BJ (cell line): ENCODE data around the gene RNASE7. TPM values are rescaled to one million over a fixed set of nuclear protein-coding genes. Genes with fewer than 3 reads are reported as not detected.
"Not testable (repeated sequence)": the region's sequence is repeated elsewhere in the genome, so short reads cannot be mapped to it uniquely, and the experiment has no call there.

Experiments used
- CTCF ChIA-PET: fragments of 350-600 bp; formaldehyde crosslinking; extraction: SDS; loops from one replicate; lab custom pipeline; 2021; ENCODE audit warnings: antibody characterized with exemption, inconsistent platforms; lab: Yijun Ruan, JAX
- POLR2A ChIA-PET: fragments of 300-600 bp; sonication (Branson Sonifier 250); formaldehyde crosslinking; extraction: SDS; loops from one replicate; lab custom pipeline; 2021; ENCODE audit warnings: antibody characterized with exemption; lab: Charles Lee
- DNase-seq: peaks from one replicate; pipeline ENCODE4 v3.0.0-alpha.2; 2011; ENCODE audit warnings: low read depth
- H3K27me3 ChIP-seq: 2 replicates; pipeline ENCODE4 v1.6.0; 2011; ENCODE audit warnings: low read length; ENCODE audit not compliant: control insufficient read depth, insufficient read depth
- H3K36me3 ChIP-seq: 2 replicates; pipeline ENCODE4 v1.5.1; 2011; ENCODE audit warnings: low read length; ENCODE audit not compliant: control insufficient read depth, insufficient read depth
- H3K4me3 ChIP-seq: 2 replicates; pipeline ENCODE4 v1.5.1; 2011; ENCODE audit warnings: low read depth, mild to moderate bottlenecking, control low read depth, low read length
- CTCF ChIP-seq: IDR thresholded peaks from 2 replicates; pipeline ENCODE4 v1.5.1; 2011; ENCODE audit warnings: low read depth, mild to moderate bottlenecking, control low read depth, inconsistent platforms, low read length, moderate library complexity; ENCODE audit not compliant: insufficient read depth
- polyA plus RNA-seq: library from polyadenylated mRNA; depleted of rRNA; stranded (reverse); fragments of >200 nt; gene quantifications from 2 replicates; pipeline ENCODE4 v1.2.3, GENCODE V29; 2011

The RNASE7 gene
- polyA plus RNA-seq, 1 experiment, result not detected

- DNase-seq, result no peak
- ChIA-PET POLR2A (no interaction called here), CTCF (interaction anchor here (1.3 to 6.9 kb wide), 11 partner anchors 8 to 180 kb away, joined by 3 to 202 read pairs (median 16); partner anchors contain the start of genes ARHGEF40 and TPPP2)
- no peak for TF ChIP-seq CTCF
- Histone ChIP-seq H3K27me3 (peaks cover 11% of the 10 kb centered on the region), H3K36me3 (no peaks in the 10 kb centered on the region), H3K4me3 (no peak overlapping the region)
These were observed 3.4 kb upstream of the RNASE7 start for GRCh38 chr14:21038441-21039422.

GRCh38 chr14:21039585-21040369, 2.4 kb upstream of the RNASE7 start:
- CTCF ChIA-PET, result interaction anchor here (0.8 to 6.9 kb wide), 27 partner anchors 9 to 184 kb away, joined by 3 to 202 read pairs (median 6); partner anchors contain the start of genes ARHGEF40, RNASE8, SLC39A2 and TPPP2
- Histone ChIP-seq H3K36me3 (no peaks in the 10 kb centered on the region), H3K27me3 (peaks cover 6% of the 10 kb centered on the region), H3K4me3 (no peak overlapping the region)
- TF ChIP-seq CTCF, result peak; percentile 59
- POLR2A ChIA-PET, result interaction anchor here (1.0 kb wide), 1 partner anchor 25 kb away, joined by 3 read pairs; no protein-coding TSS in a partner anchor
- DNase-seq, result no peak

- Histone ChIP-seq H3K4me3 (no peak overlapping the region), H3K27me3 (peaks cover 7% of the 10 kb centered on the region), H3K36me3 (no peaks in the 10 kb centered on the region)
- ChIA-PET CTCF (interaction anchor here (0.8 to 6.9 kb wide), 26 partner anchors 10 to 184 kb away, joined by 3 to 202 read pairs (median 6); partner anchors contain the start of genes ARHGEF40, RNASE8, SLC39A2 and TPPP2), POLR2A (interaction anchor here (1.0 kb wide), 1 partner anchor 26 kb away, joined by 3 read pairs; no protein-coding TSS in a partner anchor)
- no peak for DNase-seq
- TF ChIP-seq CTCF, result no peak
These were observed 1.7 kb upstream of the RNASE7 start for GRCh38 chr14:21040370-21040925.

- not testable (repeated sequence) for H3K27me3 ChIP-seq, H3K4me3 ChIP-seq, H3K36me3 ChIP-seq, DNase-seq
- POLR2A ChIA-PET, result interaction anchor here (0.6 kb wide), 1 partner anchor 31 kb away, joined by 19 read pairs; no protein-coding TSS in a partner anchor
- CTCF ChIA-PET, result interaction anchor here (1.3 to 6.9 kb wide), 19 partner anchors 10 to 183 kb away, joined by 4 to 202 read pairs (median 8); partner anchors contain the start of genes ARHGEF40, RNASE8 and TPPP2
These were observed 1.2 kb upstream of the RNASE7 start for GRCh38 chr14:21040941-21041340.

- POLR2A ChIA-PET, result no interaction called here
- no peak for DNase-seq
These were observed 756 bp downstream of the RNASE7 start for GRCh38 chr14:21042918-21043317.

More at GRCh38 chr14:21042918-21043317, 756 bp downstream of the RNASE7 start:
- Histone ChIP-seq H3K36me3 (no peaks in the 10 kb centered on the region), H3K4me3 (no peak overlapping the region), H3K27me3 (peaks cover 3% of the 10 kb centered on the region; the same call in 1 of the 2 replicates)
- no peak for TF ChIP-seq CTCF
- CTCF ChIA-PET, result interaction anchor here (0.6 to 6.9 kb wide), 7 partner anchors 19 to 60 kb away, joined by 3 to 202 read pairs (median 4); partner anchors contain the start of gene ARHGEF40
